Esophagus squamous epithelium (tissue), 5 donors: ENCODE measurements around the gene HMGN4. TPM values are rescaled to one million over a fixed set of nuclear protein-coding genes. Genes with fewer than 3 reads are reported as not detected.
A peak's percentile ranks its signal among the peaks of the same experiment; 100 is the strongest.

Experiments used
- DNase-seq: peaks from one replicate; lab custom pipeline; 2025; lab: John Stamatoyannopoulos, UW
- H3K27ac ChIP-seq, 4 donors: fragments of 200-600 bp; sonication (generic); one replicate each; pipeline ENCODE4 v1.5.1; 2016 to 2019; ENCODE audit warnings: mild to moderate bottlenecking in 1 of 4
- H3K27me3 ChIP-seq, 4 donors: fragments of 200-600 bp; sonication (generic); 1 replicate in 3 of 4; 2 replicates in 1 of 4; pipeline versions ENCODE4 v1.5.1 to v1.6.0; 2017 to 2021; ENCODE audit warnings: antibody characterized with exemption in 1 of 4
- H3K36me3 ChIP-seq, 3 donors: fragments of 200-600 bp; sonication (generic); one replicate each; pipeline ENCODE4 v1.5.1; 2016 to 2019
- H3K4me1 ChIP-seq, 3 donors: fragments of 200-600 bp; sonication (generic); one replicate each; pipeline ENCODE4 v1.5.1; 2017 to 2019
- H3K4me3 ChIP-seq, 4 donors: fragments of 200-600 bp; sonication (generic); 1 replicate in 3 of 4; 2 replicates in 1 of 4; pipeline ENCODE4 v1.5.1; 2016 to 2019; ENCODE audit warnings: mild to moderate bottlenecking in 2 of 4, moderate library complexity in 1 of 4
- H3K9me3 ChIP-seq, 3 donors: fragments of 200-600 bp; sonication (generic); one replicate each; pipeline ENCODE4 v1.5.1; 2016 to 2019
- CTCF ChIP-seq, 6 experiments: fragments of 450-650 bp in 4 of 6; fragments of 200-600 bp in 2 of 6; sonication (generic) in 2 of 6; IDR thresholded peaks; one replicate each; pipeline ENCODE4 v1.5.1; 2016 to 2019; ENCODE audit warnings: antibody characterized with exemption in 6 of 6, mild to moderate bottlenecking in 4 of 6, moderate library complexity in 4 of 6
- POLR2A ChIP-seq, 4 donors: fragments of 450-650 bp; IDR thresholded peaks; one replicate each; pipeline ENCODE4 v1.6.1; 2017; ENCODE audit warnings: antibody characterized with exemption in 4 of 4, mild to moderate bottlenecking in 4 of 4, moderate library complexity in 3 of 4
- WGBS, 2 donors: methylation state at CpG; one replicate each; pipeline ENCODE4 v1.1.5; 2018; 5-methylcytosine and 5-hydroxymethylcytosine counted together
- intact Hi-C: fragments of 100-400 bp; cut with DNase I; formaldehyde crosslinking; loops from one replicate; pipeline ENCODE4 v1.15.0; 2022
- small RNA-seq, 4 donors: library from RNA; depleted of rRNA; stranded (forward); fragments of <200 nt; gene quantifications; one replicate each; pipeline ENCODE3, GENCODE V24; 2016
- total RNA-seq, 4 donors: library from RNA; depleted of rRNA; stranded (reverse); fragments of >200 nt; gene quantifications; one replicate each; pipeline ENCODE4 v1.1.0, GENCODE V29; 2016
- donor health status: DM: yes; HTN: yes; CAD: no.

HMGN4 gene
- total RNA-seq, 4 donors from 2014 or later: 18.1 to 53.2 (median 36.7) TPM

DNA sequence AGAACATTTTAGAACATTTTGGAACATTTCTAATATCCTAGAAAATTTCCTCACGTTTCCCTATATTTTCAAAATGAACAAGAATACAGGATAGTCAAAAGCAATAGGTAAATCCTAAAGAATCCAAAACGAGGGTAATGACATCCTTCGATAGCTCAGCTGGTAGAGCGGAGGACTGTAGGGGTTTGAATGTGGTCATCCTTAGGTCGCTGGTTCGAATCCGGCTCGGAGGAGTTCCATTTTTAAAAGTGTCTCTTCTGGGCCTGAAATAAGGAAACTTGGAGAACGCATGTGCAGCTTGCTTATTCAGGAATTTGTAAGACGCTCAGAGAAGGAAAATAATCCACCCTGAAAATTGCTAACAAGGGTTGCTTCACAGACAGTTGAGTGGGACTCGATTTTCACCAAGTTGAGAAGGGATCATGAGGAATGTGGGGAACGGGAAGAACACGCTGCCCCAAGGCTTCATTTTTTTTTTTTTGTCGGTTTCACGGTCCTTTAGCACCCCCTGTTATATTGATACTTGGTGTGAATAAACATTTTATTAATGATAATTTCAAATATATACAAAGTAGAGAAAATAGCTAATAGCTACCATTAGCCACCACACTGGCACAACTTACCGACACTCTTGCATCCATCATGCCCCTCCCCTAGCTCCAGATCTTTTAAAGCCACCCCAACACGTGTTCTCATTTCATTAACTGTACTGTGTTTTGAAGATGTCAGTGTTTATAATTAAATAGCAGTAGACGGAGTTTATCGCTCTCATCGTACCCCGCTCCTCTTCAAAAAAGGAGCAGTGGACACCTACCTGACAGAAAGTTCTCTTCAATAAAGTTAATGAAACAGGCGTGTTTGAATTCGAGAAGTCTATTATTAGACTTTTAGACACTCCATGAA lies 56.8 kb downstream of the HMGN4 start:
- no peak for DNase-seq
- intact Hi-C loops: no loop called here
- peak overlapping the region in 3 of 4 donors; percentile 78 to 97 (median 90) for H3K4me3 ChIP-seq
- no peak for TF ChIP-seq CTCF (IDR thresholded peaks at IDR 0.05)
- no peak for TF ChIP-seq POLR2A (IDR thresholded peaks at IDR 0.05)
- H3K9me3 ChIP-seq: no peaks in the 10 kb centered on the region
- H3K36me3 ChIP-seq: peaks cover 0 to 20% (median 10%) of the 10 kb centered on the region in 3 donors
- peak overlapping the region in 3 of 4 donors; percentile 85 to 93 (median 92) for H3K27ac ChIP-seq
- peaks cover 9 to 32% (median 12%) of the 10 kb centered on the region in 3 donors for H3K4me1 ChIP-seq
- 24 to 30% methylated on average over 23 of the region's 23 CpGs for WGBS, 2 donors
- peaks cover 0 to 50% (median 5%) of the 10 kb centered on the region in 4 donors for H3K27me3 ChIP-seq

- peaks cover 0 to 27% (median 10%) of the 10 kb centered on the region in 3 donors for H3K36me3 ChIP-seq
- peak; percentile 90 to 95 (median 92) for TF ChIP-seq CTCF (IDR thresholded peaks at IDR 0.05)
- TF ChIP-seq POLR2A (IDR thresholded peaks at IDR 0.05): no peak
- H3K27ac ChIP-seq: peak overlapping the region; percentile 65 to 93 (median 88)
- no peak for DNase-seq
- H3K9me3 ChIP-seq: no peaks in the 10 kb centered on the region
- H3K4me3 ChIP-seq: peak overlapping the region; percentile 78 to 97 (median 90)
- peaks cover 9 to 32% (median 12%) of the 10 kb centered on the region in 3 donors for H3K4me1 ChIP-seq
- H3K27me3 ChIP-seq: peaks cover 0 to 42% (median 5%) of the 10 kb centered on the region in 4 donors
- intact Hi-C loops: no loop called here
- 0 to 1% methylated on average over 15 to 21 of the region's 39 CpGs for WGBS, 2 donors
Measured at GRCh38 chr6:26595669-26596269, 57.6 kb downstream of the HMGN4 start.

Small RNA genes within 50 kb of the gene (small RNA-seq; reads per million reads assigned to genes)
- 0 reads per million in 4 donors for gene RNU6-502P

Other genes with a start within 250 kb of the HMGN4 start
- 10 to 100 TPM in 2 of 4 donors, 1 to 10 TPM in 2; 5.8 to 17.9 (median 11.1) TPM for gene BTN3A2, start 173.2 kb upstream of the HMGN4 start, total RNA-seq
- gene BTN2A2, start 155.3 kb upstream of the HMGN4 start, total RNA-seq: 1 to 10 TPM; 1.7 to 8.4 (median 4.8) TPM
- 10 to 100 TPM in 2 of 4 donors, 1 to 10 TPM in 2; 4.2 to 14.4 (median 8.0) TPM for gene BTN3A1, start 136.1 kb upstream of the HMGN4 start, total RNA-seq
- gene BTN3A3, start 97.9 kb upstream of the HMGN4 start, total RNA-seq: 10 to 100 TPM in 2 of 4 donors, 1 to 10 TPM in 2; 2.2 to 12.3 (median 7.9) TPM
- 10 to 100 TPM in 1 of 4 donors, 1 to 10 TPM in 3; 5.9 to 11.4 (median 7.8) TPM for gene BTN2A1, start 80.4 kb upstream of the HMGN4 start, total RNA-seq
- not detected for gene BTN1A1, start 38.1 kb upstream of the HMGN4 start, total RNA-seq
- 10 to 100 TPM; 16.0 to 23.5 (median 17.1) TPM for gene ABT1, start 58.6 kb downstream of the HMGN4 start, total RNA-seq
- gene ZNF322, start 121.4 kb downstream of the HMGN4 start, total RNA-seq: 10 to 100 TPM in 1 of 4 donors, 1 to 10 TPM in 3; 3.8 to 11.3 (median 8.2) TPM